Colonic mucosa (tissue), 4 donors: Measurements from ENCODE around the gene GIMAP4. TPM values are rescaled to one million over a fixed set of nuclear protein-coding genes. Genes with fewer than 3 reads are reported as not detected.
"Not testable (repeated sequence)": the region's sequence is repeated elsewhere in the genome, so short reads cannot be mapped to it uniquely, and the experiment has no call there.

Experiments used
- DNase-seq: peaks from one replicate; pipeline ENCODE4 v3.0.0-alpha.2; 2020
- H3K27ac ChIP-seq: fragments of 200-600 bp; one replicate; pipeline ENCODE4 v1.8.0; 2021
- H3K27me3 ChIP-seq: fragments of 200-600 bp; one replicate; pipeline ENCODE4 v1.8.0; 2021
- H3K36me3 ChIP-seq: fragments of 200-600 bp; one replicate; pipeline ENCODE4 v1.8.0; 2021
- H3K4me1 ChIP-seq: fragments of 200-600 bp; one replicate; pipeline ENCODE4 v1.8.0; 2021; ENCODE audit warnings: mild to moderate bottlenecking
- H3K4me3 ChIP-seq: fragments of 200-600 bp; one replicate; pipeline ENCODE4 v1.8.0; 2021
- H3K9ac ChIP-seq, 2 donors: one replicate each; pipeline ENCODE4 v1.7.0; 2013; ENCODE audit warnings: control low read depth in 2 of 2, low read depth in 2 of 2, low read length in 2 of 2
- H3K9me3 ChIP-seq: fragments of 200-600 bp; one replicate; pipeline ENCODE4 v1.8.0; 2021
- CTCF ChIP-seq: fragments of 200-600 bp; IDR thresholded peaks from one replicate; pipeline ENCODE4 v1.8.0; 2022; ENCODE audit warnings: antibody characterized with exemption, mild to moderate bottlenecking
- intact Hi-C: fragments of 100-400 bp; cut with DNase I; formaldehyde crosslinking; loops from one replicate; pipeline ENCODE4 v1.14.1; 2022
- total RNA-seq, 2 donors: library from RNA; stranded (reverse); fragmentation: NEBNext Ultra II Directional in 1 of 2; extraction: Animal tissue kit (Norgen Biotek cat#: 25700) in 1 of 2; gene quantifications; one replicate each; pipeline ENCODE4 v1.2.1, GENCODE V29; 2021
- donor health status: healthy.
- donor health status: DM: no; HTN: no; CAD: no.
- donor health status: DM: no; HTN: no; CAD: no.

GIMAP4 gene
- total RNA-seq, 2 donors from 2014 or later = 6.6 to 12.7 TPM

DNA sequence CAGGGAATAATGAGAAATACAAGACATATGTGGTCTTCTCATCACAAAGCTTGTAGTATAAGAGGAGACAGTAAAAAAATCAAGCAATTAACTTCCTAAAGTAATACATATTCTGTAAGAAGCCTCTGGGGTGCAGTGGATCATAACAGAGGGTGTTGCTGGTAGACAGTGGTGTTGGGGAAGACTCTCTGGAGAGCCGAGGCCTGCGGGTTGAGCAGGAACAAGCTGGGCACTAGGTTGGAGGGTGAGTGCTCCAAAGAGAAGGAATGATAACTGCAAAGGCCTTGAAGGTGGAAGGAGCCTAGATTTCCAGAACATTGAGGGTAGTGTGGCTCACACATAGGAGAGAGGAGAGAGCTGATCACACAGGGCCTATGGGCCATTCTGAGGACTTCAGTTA is 1.5 kb downstream of the GIMAP4 start:
- intact Hi-C loops = no loop called here
- Histone ChIP-seq H3K4me3 (peak overlapping the region; percentile 27), H3K9ac (no peak overlapping the region), H3K36me3 (no peaks in the 10 kb centered on the region), H3K9me3 (no peaks in the 10 kb centered on the region), H3K27ac (peak overlapping the region; percentile 54), H3K27me3 (no peaks in the 10 kb centered on the region), H3K4me1 (no peaks in the 10 kb centered on the region)
- DNase-seq = no peak
- TF ChIP-seq CTCF = no peak

DNA sequence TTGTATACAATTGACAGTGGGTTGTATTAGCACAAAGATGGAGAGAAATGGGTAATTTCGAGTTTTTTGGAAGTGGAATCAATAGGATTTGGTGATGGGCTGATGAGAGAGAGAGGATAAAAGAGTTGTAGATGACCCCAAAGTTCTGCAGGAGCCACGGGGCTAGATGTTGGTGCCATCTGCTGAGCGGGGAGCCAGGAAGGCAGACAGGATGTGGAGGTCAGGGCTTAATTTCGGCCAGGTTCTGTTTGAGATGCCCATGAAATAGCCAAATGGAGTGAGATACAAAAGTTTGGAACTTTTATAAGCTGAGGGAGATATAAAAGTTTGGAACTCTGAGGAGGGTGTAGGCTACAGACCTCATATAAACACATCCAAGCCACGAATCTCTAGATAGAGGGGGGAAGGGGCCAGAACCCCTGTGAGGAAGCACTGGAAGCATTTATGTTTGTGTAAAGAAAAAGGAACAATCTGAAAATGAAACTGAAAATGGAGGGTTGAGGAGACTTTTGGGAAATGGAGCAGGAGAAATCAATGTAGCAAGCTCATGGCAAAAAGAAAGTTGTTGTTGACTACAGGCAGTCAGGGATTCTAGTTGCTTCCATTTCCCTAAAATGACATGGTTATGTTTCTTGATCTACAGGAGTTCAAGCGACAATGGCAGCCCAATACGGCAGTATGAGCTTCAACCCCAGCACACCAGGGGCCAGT is 2.2 kb downstream of the GIMAP4 start:
- Histone ChIP-seq H3K9ac (no peak overlapping the region), H3K36me3 (no peaks in the 10 kb centered on the region), H3K27ac (peak overlapping the region; percentile 54), H3K9me3 (no peaks in the 10 kb centered on the region), H3K27me3 (no peaks in the 10 kb centered on the region), H3K4me1 (no peaks in the 10 kb centered on the region), H3K4me3 (peak overlapping the region; percentile 27)
- no peak for DNase-seq
- TF ChIP-seq CTCF = no peak
- intact Hi-C loops = no loop called here

DNA sequence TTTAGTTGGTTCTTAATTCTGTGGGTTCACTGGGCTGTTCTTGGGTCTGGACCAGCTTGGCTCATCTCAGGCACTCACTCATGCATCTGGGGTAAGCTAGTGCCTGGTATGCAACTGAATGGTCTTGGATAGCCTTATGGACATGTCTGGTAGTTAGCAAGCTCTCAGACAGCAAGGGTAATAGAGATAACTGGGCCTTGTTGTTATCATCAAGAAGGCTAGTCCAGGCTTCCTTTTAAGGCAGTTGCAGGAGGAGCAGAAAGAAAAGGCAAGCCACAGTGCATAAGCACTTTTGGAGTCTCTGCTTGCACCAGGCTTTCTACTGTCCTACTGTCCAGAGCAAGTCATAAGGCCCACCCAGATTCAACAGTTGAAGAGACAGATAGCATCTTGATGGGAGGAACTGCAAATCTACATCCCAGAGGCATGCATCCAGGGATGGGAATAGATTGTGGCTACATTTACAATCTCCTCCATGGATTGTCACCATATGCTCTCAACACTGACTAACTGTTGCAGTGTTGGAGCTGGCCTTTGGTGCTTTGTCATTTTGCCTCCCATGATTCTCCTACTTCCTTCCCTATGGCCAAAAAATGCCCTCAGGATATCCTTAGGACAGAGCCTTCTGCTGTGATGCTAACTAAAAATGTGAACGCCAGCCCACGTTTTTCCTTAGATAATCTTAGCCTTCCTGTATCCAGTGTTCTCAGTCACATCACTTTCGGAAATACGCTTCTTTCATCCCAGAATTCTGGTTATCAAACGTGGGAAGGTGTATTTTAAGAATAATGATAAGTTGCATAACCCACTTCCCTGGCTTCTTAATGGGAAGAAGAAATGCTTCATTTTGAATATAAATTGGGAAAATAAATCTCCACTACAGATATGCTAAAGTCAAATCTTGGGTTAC is 3.6 kb downstream of the GIMAP4 start:
- no peak for DNase-seq
- no peaks in the 10 kb centered on the region for H3K27me3 ChIP-seq
- no peaks in the 10 kb centered on the region for H3K36me3 ChIP-seq
- TF ChIP-seq CTCF = no peak
- intact Hi-C loops = no loop called here
- H3K4me3 ChIP-seq = no peak overlapping the region
- no peaks in the 10 kb centered on the region for H3K4me1 ChIP-seq
- H3K9me3 ChIP-seq = no peaks in the 10 kb centered on the region
- H3K27ac ChIP-seq = no peak overlapping the region
- H3K9ac ChIP-seq = no peak overlapping the region

- Histone ChIP-seq H3K27ac (no peak overlapping the region), H3K36me3 (no peaks in the 10 kb centered on the region), H3K9ac (no peak overlapping the region), H3K27me3 (no peaks in the 10 kb centered on the region), H3K9me3 (no peaks in the 10 kb centered on the region), H3K4me3 (no peak overlapping the region), H3K4me1 (no peaks in the 10 kb centered on the region)
- TF ChIP-seq CTCF = no peak
- no peak for DNase-seq
- intact Hi-C loops = no loop called here
These were observed 5.3 kb downstream of the GIMAP4 start for GRCh38 chr7:150572496-150572895.

- H3K36me3 ChIP-seq, H3K4me1 ChIP-seq, H3K9ac ChIP-seq, intact Hi-C loops, H3K4me3 ChIP-seq, H3K9me3 ChIP-seq, H3K27me3 ChIP-seq: not testable (repeated sequence)
- peak overlapping the region; percentile 52 for H3K27ac ChIP-seq
- DNase-seq = peak; percentile 77
These were observed 12.9 kb downstream of the GIMAP4 start for GRCh38 chr7:150579979-150580637.
